HG02943 (cell line): ENCODE results near the gene PTPN21.

Experiments
- ATAC-seq: cut with Tn5 transposase; IDR thresholded peaks from one replicate; pipeline ENCODE4 v1.9.1; 2021; ENCODE audit warnings: mild to moderate bottlenecking, low read depth, moderate library complexity; ENCODE audit not compliant: unreplicated experiment

PTPN21 gene

GRCh38 chr14:88476825-88477224, 78.0 kb downstream of the PTPN21 start:
- ATAC-seq = no peak

GRCh38 chr14:88476214-88476774, 78.5 kb downstream of the PTPN21 start:
- ATAC-seq = no peak

DNA sequence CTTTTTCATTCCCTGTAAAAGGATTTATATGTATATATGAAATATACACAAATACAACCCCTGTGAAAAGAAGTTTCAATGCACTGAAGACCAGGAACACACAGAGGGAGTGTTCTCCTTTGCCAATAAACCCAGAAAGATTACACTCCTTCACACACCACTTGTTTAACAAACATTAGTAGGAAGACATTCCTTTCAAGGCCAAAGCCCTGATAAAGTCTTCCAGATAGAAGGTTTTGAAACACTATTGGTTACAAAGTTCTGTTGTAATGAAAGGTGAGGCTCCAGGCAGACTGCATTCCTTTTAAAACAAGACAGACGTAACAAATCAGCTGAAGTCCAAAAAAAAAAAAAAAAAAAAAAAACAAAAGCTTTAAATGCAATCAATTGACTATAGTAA, 81.0 kb downstream of the PTPN21 start:
- no peak for ATAC-seq

DNA sequence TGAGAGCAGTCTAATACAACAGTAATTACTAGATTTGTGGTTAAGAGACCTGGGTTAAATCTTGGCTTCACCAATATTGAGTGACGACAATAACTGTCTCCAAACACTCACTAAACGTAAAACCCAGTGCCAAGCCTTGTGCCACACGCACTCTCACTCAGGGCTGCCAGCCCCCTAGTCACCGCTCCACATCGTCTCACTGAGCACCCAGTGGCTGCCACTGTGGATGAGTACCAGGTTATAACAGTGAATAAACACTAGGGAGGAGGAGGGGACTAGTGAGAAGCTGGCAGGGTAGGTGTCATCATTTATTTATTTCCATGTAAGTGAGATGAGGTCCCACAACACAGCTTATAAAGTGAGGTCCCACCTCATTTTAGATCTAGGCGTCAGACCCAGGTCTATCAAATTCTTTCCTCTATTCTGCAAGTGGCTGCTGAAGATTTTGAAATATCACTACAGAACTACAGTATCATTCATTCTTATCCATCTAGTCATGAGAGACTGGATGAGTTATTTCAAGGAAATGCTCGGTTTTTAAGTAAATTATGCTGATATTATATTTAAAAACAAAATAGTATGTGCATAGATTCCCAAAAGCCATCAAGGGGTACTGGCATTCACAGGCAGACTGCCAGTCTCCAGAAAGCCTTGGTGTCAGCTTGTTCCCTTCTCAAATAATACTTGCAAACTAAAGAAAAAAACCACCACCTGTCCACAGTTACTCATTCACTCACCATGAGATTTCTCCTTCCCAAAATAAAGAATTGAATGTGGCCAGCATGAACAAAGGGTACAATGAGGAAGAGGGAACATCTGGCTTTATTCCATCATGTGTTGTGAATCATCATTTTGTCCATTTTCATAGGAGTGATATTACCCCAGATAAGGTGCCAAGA, 84.0 kb downstream of the PTPN21 start:
- no peak for ATAC-seq

- no peak for ATAC-seq
Measured at GRCh38 chr14:88468406-88468805, 86.4 kb downstream of the PTPN21 start.

GRCh38 chr14:88463318-88463717, 91.5 kb downstream of the PTPN21 start:
- no peak for ATAC-seq

GRCh38 chr14:88454886-88455285, 99.9 kb downstream of the PTPN21 start:
- no peak for ATAC-seq

DNA sequence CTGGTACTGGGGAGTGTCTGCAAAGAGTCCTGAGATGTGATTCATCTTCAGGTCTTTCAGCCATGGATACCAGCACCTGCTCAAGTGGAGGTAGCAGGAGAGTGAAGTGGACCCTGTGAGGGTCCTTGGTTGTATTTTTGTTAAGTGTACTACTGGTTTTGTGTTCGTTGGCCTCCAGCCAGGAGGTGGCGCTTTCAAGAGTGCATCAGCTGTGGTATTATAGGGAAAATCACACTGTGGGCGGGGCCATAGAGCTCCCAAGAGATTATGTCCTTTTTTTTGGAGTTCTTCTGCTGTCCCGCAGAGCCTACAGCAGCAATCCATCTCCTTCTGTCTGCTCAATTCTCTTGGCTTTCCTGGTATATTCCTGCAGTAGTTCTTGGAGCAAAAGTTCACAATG, 102.6 kb downstream of the PTPN21 start:
- no peak for ATAC-seq

DNA sequence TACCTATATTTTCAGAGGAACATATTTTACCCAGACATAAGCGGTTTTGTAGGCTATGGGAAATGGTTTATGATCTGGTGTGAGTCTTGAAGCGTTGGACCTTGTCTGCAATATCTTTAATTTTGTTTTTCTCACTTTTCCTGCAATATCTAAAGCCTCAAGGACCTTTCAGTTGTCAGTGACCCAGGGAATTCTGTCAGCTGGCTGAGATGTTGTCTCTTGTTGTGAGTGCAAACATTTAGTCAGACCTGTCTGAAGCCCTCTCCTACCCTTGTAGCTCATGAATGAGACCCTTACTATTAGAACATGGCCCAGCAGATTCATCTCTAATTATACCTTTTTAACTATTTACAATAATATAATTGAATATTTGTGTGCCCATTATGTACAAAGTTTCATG, 115.7 kb downstream of the PTPN21 start:
- no peak for ATAC-seq

GRCh38 chr14:88437658-88438057, 117.1 kb downstream of the PTPN21 start:
- ATAC-seq = no peak

DNA sequence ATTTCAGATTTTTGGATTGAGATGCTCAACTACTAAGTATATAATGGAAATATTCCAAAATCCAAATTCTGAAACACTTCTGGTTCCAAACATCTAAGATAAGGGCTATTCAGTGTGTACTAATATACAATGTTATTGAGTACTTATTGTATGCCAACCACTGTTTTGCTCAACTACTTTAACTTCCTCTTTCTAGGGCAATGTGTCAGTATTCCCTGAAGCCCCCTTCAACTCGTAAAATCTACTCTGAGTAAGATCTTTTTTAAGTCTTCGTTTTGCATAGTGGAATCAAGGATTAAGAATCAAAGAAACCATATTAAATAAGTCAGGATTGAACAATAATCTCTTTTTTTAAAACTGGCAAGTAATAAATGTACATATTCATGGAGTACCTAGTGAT, 123.8 kb downstream of the PTPN21 start:
- ATAC-seq = no peak

GRCh38 chr14:88426271-88426670, 128.5 kb downstream of the PTPN21 start:
- no peak for ATAC-seq

GRCh38 chr14:88424573-88424972, 130.2 kb downstream of the PTPN21 start:
- no peak for ATAC-seq

DNA sequence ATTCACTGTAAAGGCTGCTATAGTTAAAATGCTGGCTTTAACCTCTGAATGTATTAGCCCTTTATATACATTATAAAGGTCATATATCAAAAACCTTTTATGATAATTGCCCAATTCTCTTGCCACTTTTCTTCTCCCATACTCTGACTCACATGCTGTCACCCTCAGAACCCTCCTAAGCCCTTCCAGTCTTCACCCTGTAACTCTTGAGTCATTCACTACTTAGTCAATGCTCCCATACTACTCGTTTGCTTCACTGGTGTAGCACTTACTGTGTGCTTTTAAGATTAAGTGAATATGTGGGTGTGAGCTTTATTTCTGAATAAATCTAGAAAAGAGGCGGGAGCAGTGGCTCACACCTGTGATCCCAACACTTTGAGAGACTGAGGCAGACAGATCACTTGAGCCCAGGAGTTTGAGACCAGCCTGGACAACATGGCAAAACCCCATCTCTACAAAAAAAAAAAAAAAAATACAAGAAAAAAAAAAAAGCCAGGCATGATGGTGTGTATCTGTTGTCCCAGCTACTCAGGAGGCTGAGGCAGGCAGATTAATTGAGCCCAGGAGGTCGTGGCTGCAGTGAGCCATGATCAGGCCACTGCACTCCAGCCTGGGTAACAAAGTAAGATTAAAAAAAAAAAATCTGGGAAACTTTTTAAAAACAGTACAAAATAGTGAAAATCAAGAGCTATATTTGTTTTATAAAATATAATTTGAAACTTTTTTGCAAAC, 131.7 kb downstream of the PTPN21 start:
- ATAC-seq = no peak

- no peak for ATAC-seq
Measured at GRCh38 chr14:88422047-88422446, 132.8 kb downstream of the PTPN21 start.

- ATAC-seq = no peak
Measured at GRCh38 chr14:88421286-88421685, 133.5 kb downstream of the PTPN21 start.

DNA sequence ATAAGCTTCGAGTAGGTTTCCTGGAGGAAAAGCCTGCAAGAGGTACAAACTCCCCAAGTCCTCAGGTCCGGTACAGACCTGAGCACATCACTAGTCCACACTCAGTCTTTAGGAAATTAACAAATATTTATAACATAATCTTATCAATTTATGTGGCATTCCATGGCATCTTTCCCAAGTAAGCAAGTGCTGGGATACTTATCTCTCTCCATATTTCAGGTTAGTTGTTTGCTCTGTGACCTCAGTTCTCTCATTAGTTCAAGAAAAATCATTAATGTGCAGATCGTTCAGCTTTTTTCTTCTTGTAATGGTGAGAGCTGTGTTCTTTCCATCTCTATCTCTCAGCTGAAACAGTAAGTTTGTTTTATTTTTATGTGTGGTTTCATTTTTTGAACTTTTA, 134.6 kb downstream of the PTPN21 start:
- ATAC-seq = no peak

DNA sequence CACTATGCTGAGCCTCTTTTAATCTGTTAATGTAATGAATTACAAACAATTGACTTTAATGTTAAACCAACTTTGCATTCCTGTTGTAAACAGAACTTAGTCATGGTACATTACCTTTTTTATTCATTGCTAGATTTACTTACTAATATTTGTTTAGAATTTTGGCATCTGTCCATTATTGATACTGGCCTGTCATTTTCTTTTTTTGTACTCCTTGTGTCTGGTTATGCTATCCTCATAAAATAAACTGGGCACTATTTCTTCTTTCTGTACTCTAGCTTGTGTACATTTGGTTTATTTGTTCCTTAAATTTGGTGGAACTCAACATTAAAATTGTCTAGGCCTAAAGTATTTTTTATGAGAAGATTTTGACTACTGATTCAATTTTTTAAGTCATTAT, 137.2 kb downstream of the PTPN21 start:
- no peak for ATAC-seq
